ENCODE data around the gene ADRB2.

Gene ADRB2

DNA sequence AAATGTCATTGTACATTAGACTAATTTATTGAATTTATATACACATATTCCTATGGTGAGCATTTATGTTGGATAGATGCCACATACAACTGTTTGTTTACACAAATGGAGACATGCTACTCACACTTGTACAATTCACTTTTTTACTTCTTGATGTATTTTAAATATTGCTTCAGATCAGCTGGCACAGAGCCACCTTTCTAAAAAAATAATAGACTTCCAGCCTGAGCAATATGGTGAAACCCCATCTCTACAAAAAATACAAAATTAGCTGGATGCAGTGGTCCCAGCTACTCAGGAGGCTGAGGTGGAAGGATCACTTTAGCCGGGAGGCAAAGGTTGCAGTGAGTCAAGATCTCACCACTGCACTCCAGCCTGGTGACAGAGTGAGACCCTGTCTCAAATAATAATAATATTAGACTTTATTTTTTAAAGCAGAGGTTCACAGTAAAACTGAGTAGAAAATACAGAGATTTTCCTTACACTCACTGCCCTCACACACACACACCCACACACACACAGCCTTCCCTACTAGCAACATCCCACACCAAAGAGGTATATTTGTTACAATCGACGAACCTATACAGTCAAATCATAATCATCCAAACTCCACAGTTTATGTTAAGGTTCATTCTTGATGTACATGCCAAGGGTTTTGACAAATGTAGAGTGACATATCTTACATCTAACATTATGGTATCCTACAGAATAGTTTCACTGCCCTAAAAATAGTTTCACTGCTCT lies 16.5 kb upstream of the ADRB2 start (continued):
- TF ChIP-seq, protein P1, sequence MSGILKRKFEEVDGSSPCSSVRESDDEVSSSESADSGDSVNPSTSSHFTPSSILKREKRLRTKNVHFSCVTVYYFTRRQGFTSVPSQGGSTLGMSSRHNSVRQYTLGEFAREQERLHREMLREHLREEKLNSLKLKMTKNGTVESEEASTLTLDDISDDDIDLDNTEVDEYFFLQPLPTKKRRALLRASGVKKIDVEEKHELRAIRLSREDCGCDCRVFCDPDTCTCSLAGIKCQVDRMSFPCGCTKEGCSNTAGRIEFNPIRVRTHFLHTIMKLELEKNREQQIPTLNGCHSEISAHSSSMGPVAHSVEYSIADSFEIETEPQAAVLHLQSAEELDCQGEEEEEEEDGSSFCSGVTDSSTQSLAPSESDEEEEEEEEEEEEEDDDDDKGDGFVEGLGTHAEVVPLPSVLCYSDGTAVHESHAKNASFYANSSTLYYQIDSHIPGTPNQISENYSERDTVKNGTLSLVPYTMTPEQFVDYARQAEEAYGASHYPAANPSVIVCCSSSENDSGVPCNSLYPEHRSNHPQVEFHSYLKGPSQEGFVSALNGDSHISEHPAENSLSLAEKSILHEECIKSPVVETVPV (CRISPR knock-in tag; IDR thresholded peaks at IDR 0.05), result no peak

DNA sequence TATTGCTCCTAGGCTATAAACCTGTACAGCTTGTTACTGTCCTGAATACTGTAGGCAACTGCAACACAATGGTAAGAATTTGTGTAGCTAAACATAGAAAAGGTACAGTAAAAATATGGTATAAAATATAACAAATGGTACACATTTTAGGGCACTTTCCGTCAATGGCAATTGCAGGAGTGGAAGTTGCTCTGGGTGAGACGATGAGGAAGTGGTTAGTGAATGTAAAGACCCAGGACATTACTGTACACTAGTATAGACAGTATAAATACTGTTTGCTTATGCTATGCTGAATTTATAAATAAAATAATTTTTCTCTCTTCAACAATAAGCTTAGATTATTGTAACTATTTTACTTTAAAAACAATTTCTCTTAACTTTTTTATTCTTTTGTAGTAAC lies 15.6 kb upstream of the ADRB2 start:
- TF ChIP-seq CSDC2 (CRISPR knock-in tag; IDR thresholded peaks at IDR 0.05) (no peak), RARB (CRISPR knock-in tag; IDR thresholded peaks at IDR 0.05) (no peak), TCF4 (CRISPR knock-in tag; IDR thresholded peaks at IDR 0.05; ENCODE audit: borderline replicate concordance) (no peak), ZFP30 (CRISPR knock-in tag; IDR thresholded peaks at IDR 0.05) (no peak), ESRRG (CRISPR knock-in tag; IDR thresholded peaks at IDR 0.05) (no peak), OSR1 (CRISPR knock-in tag; IDR thresholded peaks at IDR 0.05) (no peak), ZNF70 (CRISPR knock-in tag; IDR thresholded peaks at IDR 0.05) (no peak), GLIS3 (CRISPR knock-in tag; IDR thresholded peaks at IDR 0.05) (no peak), ARNTL (CRISPR knock-in tag; IDR thresholded peaks at IDR 0.05; ENCODE audit: borderline replicate concordance, low read depth) (no peak), SNAI2 (CRISPR knock-in tag; IDR thresholded peaks at IDR 0.05) (no peak), ZNF8 (CRISPR knock-in tag; IDR thresholded peaks at IDR 0.05) (no peak), ISL1 (CRISPR knock-in tag; IDR thresholded peaks at IDR 0.05) (no peak), ZNF565 (CRISPR knock-in tag; conservative IDR thresholded peaks at IDR 0.05; ENCODE audit: low read depth) (no peak)
- TF ChIP-seq, protein P2, sequence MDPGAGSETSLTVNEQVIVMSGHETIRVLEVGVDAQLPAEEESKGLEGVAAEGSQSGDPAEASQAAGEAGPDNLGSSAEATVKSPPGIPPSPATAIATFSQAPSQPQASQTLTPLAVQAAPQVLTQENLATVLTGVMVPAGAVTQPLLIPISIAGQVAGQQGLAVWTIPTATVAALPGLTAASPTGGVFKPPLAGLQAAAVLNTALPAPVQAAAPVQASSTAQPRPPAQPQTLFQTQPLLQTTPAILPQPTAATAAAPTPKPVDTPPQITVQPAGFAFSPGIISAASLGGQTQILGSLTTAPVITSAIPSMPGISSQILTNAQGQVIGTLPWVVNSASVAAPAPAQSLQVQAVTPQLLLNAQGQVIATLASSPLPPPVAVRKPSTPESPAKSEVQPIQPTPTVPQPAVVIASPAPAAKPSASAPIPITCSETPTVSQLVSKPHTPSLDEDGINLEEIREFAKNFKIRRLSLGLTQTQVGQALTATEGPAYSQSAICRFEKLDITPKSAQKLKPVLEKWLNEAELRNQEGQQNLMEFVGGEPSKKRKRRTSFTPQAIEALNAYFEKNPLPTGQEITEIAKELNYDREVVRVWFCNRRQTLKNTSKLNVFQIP (CRISPR knock-in tag; IDR thresholded peaks at IDR 0.05; ENCODE audit: borderline replicate concordance, low read depth), result no peak
- TF ChIP-seq, protein P3, sequence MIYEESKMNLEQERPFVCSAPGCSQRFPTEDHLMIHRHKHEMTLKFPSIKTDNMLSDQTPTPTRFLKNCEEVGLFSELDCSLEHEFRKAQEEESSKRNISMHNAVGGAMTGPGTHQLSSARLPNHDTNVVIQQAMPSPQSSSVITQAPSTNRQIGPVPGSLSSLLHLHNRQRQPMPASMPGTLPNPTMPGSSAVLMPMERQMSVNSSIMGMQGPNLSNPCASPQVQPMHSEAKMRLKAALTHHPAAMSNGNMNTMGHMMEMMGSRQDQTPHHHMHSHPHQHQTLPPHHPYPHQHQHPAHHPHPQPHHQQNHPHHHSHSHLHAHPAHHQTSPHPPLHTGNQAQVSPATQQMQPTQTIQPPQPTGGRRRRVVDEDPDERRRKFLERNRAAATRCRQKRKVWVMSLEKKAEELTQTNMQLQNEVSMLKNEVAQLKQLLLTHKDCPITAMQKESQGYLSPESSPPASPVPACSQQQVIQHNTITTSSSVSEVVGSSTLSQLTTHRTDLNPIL (CRISPR knock-in tag; IDR thresholded peaks at IDR 0.05; ENCODE audit: low read depth), result no peak
- no peak for ATAC-seq

DNA sequence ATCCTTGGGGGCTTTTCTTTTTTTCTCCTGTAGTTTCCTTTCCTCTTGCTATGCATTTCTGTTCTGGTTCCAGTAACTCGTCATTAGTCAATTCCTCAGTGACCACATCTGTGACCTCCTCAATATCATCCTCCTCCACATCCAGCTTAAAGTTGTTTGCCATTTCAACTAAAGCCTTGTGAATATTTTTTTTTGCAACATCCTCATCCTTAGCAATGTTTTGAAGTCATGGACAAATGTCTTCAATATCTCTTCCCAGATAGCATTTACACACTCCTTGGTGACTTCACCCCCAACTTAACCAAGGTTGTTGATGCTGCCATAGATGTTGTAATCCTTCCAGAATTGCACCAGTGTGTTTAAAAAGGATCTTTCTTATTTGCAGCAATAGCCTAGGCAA lies 14.7 kb upstream of the ADRB2 start:
- ATAC-seq, result no peak
- TF ChIP-seq ZNF565 (CRISPR knock-in tag; conservative IDR thresholded peaks at IDR 0.05; ENCODE audit: low read depth), result no peak
- no peak for TF ChIP-seq SNAI2 (CRISPR knock-in tag; IDR thresholded peaks at IDR 0.05)
- no peak for TF ChIP-seq ISL1 (CRISPR knock-in tag; IDR thresholded peaks at IDR 0.05)
- TF ChIP-seq CSDC2 (CRISPR knock-in tag; IDR thresholded peaks at IDR 0.05), result no peak
- TF ChIP-seq GLIS3 (CRISPR knock-in tag; IDR thresholded peaks at IDR 0.05), result no peak
- no peak for TF ChIP-seq ZNF8 (CRISPR knock-in tag; IDR thresholded peaks at IDR 0.05)
- no peak for TF ChIP-seq PPARA (CRISPR knock-in tag; IDR thresholded peaks at IDR 0.05; ENCODE audit: borderline replicate concordance)
- TF ChIP-seq OSR1 (CRISPR knock-in tag; IDR thresholded peaks at IDR 0.05), result no peak
- TF ChIP-seq, protein P3 (CRISPR knock-in tag; IDR thresholded peaks at IDR 0.05; ENCODE audit: low read depth), result no peak
- TF ChIP-seq RARB (CRISPR knock-in tag; IDR thresholded peaks at IDR 0.05), result no peak

DNA sequence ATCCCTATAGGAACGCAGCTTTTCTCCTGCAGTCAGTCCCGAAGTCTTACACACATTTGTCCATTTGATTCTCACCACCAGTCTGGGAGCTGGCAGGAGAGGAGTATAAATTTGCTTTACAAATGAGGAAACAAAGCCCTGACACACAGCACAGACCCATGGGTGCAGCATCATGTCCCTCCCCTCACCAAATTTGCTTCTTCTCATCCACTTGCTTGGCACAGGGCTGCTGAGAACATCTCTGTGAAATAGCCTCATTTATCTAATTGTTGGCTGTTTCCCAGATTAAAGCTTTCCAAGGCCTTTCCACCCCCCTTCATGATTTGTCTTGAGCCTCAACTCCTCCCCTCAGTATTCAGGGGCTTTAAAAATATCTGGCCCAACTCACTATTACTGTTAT lies 11.3 kb upstream of the ADRB2 start:
- TF ChIP-seq BACH2 (CRISPR knock-in tag; IDR thresholded peaks at IDR 0.05; ENCODE audit: borderline replicate concordance), result no peak
- TF ChIP-seq, protein P1 (CRISPR knock-in tag; IDR thresholded peaks at IDR 0.05), result no peak
- TF ChIP-seq PPARA (CRISPR knock-in tag; IDR thresholded peaks at IDR 0.05; ENCODE audit: borderline replicate concordance), result no peak
- no peak for TF ChIP-seq SNAI2 (CRISPR knock-in tag; IDR thresholded peaks at IDR 0.05)
- TF ChIP-seq ZNF8 (CRISPR knock-in tag; IDR thresholded peaks at IDR 0.05), result no peak
- TF ChIP-seq GLIS3 (CRISPR knock-in tag; IDR thresholded peaks at IDR 0.05), result no peak
- no peak for TF ChIP-seq ESRRG (CRISPR knock-in tag; IDR thresholded peaks at IDR 0.05)
- TF ChIP-seq, protein P4, sequence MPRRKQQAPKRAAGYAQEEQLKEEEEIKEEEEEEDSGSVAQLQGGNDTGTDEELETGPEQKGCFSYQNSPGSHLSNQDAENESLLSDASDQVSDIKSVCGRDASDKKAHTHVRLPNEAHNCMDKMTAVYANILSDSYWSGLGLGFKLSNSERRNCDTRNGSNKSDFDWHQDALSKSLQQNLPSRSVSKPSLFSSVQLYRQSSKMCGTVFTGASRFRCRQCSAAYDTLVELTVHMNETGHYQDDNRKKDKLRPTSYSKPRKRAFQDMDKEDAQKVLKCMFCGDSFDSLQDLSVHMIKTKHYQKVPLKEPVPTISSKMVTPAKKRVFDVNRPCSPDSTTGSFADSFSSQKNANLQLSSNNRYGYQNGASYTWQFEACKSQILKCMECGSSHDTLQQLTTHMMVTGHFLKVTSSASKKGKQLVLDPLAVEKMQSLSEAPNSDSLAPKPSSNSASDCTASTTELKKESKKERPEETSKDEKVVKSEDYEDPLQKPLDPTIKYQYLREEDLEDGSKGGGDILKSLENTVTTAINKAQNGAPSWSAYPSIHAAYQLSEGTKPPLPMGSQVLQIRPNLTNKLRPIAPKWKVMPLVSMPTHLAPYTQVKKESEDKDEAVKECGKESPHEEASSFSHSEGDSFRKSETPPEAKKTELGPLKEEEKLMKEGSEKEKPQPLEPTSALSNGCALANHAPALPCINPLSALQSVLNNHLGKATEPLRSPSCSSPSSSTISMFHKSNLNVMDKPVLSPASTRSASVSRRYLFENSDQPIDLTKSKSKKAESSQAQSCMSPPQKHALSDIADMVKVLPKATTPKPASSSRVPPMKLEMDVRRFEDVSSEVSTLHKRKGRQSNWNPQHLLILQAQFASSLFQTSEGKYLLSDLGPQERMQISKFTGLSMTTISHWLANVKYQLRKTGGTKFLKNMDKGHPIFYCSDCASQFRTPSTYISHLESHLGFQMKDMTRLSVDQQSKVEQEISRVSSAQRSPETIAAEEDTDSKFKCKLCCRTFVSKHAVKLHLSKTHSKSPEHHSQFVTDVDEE (CRISPR knock-in tag; IDR thresholded peaks at IDR 0.05), result no peak
- TF ChIP-seq, protein P2 (CRISPR knock-in tag; IDR thresholded peaks at IDR 0.05; ENCODE audit: borderline replicate concordance, low read depth), result no peak
- no peak for TF ChIP-seq ZFP30 (CRISPR knock-in tag; IDR thresholded peaks at IDR 0.05)
- no peak for TF ChIP-seq TCF4 (CRISPR knock-in tag; IDR thresholded peaks at IDR 0.05; ENCODE audit: borderline replicate concordance)
- no peak for TF ChIP-seq ZC3H10 (CRISPR knock-in tag; IDR thresholded peaks at IDR 0.05)
- TF ChIP-seq, protein P3 (CRISPR knock-in tag; IDR thresholded peaks at IDR 0.05; ENCODE audit: low read depth), result no peak
- no peak for ATAC-seq
